Measurements from ENCODE around the gene ANGPTL8. TPM values are rescaled to one million over a fixed set of nuclear protein-coding genes. Genes with fewer than 3 reads are reported as not detected.
A peak's percentile ranks its signal among the peaks of the same experiment; 100 is the strongest.

Gene ANGPTL8
- total and polyA plus RNA-seq, 9 of the 15 experiments (the other 6 are each of a cell fraction or from before 2014, with no cell fraction given) = not detected

DNA sequence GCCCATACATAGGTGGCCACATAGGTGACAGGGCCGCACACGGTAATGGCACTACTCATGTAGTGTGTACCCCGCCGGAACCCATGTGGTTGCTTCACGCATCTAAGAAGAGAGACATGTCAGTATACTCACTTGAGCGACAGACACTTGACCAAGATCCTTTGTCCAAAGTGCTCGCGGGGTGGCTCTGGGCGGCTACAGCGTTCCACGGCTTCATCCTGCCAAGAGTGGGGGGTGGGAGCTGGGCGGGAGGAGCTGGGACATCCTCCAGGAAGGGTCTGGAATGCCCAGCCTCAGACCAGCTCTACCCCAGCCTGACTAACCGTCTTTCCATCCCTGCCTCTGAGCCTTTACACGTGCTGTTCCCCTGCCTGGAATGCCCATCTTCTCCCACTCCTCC lies 8.5 kb downstream of the ANGPTL8 start:
- no TSS peak for BruUV-seq (replicated peaks)

More for the DNA sequence above, 8.5 kb downstream of the ANGPTL8 start:
- DNase-seq (ENCODE audit: extremely low read depth in 1 of 4, low spot score in 3 of 4) (no peak), ATAC-seq (no peak), FAIRE-seq (no peak)
- Histone ChIP-seq H3K9me1 (ENCODE audit: control insufficient read depth, insufficient read depth, low read length) (no peaks in the 10 kb centered on the region), H2AFZ (ENCODE audit: low read depth, low read length) (no peak overlapping the region), H3K27ac (ENCODE audit: extremely low read depth, low read depth, low read length) (no peak overlapping the region), H3K4me3 (no peak overlapping the region), H3K9ac (ENCODE audit: insufficient read depth in 1 of 2, low read depth in 2 of 2, low read length in 2 of 2) (no peak overlapping the region), H3K4me1 (replicated peaks in 1 of 2; ENCODE audit: control insufficient read depth in 2 of 2, insufficient read depth in 2 of 2, low read length in 2 of 2) (peaks cover 0 to 12% of the 10 kb centered on the region in 2 experiments; a peak in 2 of 5 replicates), H3K27me3 (ENCODE audit: control insufficient read depth in 2 of 2, insufficient read depth in 2 of 2, low read length in 2 of 2) (no peaks in the 10 kb centered on the region), H3K79me2 (ENCODE audit: control insufficient read depth, insufficient read depth, low read length) (no peaks in the 10 kb centered on the region), H3K36me3 (ENCODE audit: control insufficient read depth, insufficient read depth, low read length) (peaks cover 23% of the 10 kb centered on the region; the same call in 2 of the 3 replicates), H3K4me2 (ENCODE audit: insufficient read depth, low read length) (no peak overlapping the region), H3K9me3 (replicated peaks; ENCODE audit: control insufficient read depth, insufficient read depth, low read depth, low read length) (no peaks in the 10 kb centered on the region), H4K20me1 (replicated peaks; ENCODE audit: control insufficient read depth, insufficient read depth, low read length) (no peaks in the 10 kb centered on the region)
- ChIA-PET POLR2A (interaction anchor here (0.7 kb wide), 1 partner anchor 123 kb away, joined by 3 read pairs; no protein-coding TSS in a partner anchor), CTCF (ENCODE audit: low intra/inter-chr PET ratio) (no interaction called here)
- TF ChIP-seq, protein P1, sequence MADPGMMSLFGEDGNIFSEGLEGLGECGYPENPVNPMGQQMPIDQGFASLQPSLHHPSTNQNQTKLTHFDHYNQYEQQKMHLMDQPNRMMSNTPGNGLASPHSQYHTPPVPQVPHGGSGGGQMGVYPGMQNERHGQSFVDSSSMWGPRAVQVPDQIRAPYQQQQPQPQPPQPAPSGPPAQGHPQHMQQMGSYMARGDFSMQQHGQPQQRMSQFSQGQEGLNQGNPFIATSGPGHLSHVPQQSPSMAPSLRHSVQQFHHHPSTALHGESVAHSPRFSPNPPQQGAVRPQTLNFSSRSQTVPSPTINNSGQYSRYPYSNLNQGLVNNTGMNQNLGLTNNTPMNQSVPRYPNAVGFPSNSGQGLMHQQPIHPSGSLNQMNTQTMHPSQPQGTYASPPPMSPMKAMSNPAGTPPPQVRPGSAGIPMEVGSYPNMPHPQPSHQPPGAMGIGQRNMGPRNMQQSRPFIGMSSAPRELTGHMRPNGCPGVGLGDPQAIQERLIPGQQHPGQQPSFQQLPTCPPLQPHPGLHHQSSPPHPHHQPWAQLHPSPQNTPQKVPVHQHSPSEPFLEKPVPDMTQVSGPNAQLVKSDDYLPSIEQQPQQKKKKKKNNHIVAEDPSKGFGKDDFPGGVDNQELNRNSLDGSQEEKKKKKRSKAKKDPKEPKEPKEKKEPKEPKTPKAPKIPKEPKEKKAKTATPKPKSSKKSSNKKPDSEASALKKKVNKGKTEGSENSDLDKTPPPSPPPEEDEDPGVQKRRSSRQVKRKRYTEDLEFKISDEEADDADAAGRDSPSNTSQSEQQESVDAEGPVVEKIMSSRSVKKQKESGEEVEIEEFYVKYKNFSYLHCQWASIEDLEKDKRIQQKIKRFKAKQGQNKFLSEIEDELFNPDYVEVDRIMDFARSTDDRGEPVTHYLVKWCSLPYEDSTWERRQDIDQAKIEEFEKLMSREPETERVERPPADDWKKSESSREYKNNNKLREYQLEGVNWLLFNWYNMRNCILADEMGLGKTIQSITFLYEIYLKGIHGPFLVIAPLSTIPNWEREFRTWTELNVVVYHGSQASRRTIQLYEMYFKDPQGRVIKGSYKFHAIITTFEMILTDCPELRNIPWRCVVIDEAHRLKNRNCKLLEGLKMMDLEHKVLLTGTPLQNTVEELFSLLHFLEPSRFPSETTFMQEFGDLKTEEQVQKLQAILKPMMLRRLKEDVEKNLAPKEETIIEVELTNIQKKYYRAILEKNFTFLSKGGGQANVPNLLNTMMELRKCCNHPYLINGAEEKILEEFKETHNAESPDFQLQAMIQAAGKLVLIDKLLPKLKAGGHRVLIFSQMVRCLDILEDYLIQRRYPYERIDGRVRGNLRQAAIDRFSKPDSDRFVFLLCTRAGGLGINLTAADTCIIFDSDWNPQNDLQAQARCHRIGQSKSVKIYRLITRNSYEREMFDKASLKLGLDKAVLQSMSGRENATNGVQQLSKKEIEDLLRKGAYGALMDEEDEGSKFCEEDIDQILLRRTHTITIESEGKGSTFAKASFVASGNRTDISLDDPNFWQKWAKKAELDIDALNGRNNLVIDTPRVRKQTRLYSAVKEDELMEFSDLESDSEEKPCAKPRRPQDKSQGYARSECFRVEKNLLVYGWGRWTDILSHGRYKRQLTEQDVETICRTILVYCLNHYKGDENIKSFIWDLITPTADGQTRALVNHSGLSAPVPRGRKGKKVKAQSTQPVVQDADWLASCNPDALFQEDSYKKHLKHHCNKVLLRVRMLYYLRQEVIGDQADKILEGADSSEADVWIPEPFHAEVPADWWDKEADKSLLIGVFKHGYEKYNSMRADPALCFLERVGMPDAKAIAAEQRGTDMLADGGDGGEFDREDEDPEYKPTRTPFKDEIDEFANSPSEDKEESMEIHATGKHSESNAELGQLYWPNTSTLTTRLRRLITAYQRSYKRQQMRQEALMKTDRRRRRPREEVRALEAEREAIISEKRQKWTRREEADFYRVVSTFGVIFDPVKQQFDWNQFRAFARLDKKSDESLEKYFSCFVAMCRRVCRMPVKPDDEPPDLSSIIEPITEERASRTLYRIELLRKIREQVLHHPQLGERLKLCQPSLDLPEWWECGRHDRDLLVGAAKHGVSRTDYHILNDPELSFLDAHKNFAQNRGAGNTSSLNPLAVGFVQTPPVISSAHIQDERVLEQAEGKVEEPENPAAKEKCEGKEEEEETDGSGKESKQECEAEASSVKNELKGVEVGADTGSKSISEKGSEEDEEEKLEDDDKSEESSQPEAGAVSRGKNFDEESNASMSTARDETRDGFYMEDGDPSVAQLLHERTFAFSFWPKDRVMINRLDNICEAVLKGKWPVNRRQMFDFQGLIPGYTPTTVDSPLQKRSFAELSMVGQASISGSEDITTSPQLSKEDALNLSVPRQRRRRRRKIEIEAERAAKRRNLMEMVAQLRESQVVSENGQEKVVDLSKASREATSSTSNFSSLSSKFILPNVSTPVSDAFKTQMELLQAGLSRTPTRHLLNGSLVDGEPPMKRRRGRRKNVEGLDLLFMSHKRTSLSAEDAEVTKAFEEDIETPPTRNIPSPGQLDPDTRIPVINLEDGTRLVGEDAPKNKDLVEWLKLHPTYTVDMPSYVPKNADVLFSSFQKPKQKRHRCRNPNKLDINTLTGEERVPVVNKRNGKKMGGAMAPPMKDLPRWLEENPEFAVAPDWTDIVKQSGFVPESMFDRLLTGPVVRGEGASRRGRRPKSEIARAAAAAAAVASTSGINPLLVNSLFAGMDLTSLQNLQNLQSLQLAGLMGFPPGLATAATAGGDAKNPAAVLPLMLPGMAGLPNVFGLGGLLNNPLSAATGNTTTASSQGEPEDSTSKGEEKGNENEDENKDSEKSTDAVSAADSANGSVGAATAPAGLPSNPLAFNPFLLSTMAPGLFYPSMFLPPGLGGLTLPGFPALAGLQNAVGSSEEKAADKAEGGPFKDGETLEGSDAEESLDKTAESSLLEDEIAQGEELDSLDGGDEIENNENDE (IDR thresholded peaks at IDR 0.05; ENCODE audit: low read depth, low read length) = no peak
- TF ChIP-seq, protein P2, sequence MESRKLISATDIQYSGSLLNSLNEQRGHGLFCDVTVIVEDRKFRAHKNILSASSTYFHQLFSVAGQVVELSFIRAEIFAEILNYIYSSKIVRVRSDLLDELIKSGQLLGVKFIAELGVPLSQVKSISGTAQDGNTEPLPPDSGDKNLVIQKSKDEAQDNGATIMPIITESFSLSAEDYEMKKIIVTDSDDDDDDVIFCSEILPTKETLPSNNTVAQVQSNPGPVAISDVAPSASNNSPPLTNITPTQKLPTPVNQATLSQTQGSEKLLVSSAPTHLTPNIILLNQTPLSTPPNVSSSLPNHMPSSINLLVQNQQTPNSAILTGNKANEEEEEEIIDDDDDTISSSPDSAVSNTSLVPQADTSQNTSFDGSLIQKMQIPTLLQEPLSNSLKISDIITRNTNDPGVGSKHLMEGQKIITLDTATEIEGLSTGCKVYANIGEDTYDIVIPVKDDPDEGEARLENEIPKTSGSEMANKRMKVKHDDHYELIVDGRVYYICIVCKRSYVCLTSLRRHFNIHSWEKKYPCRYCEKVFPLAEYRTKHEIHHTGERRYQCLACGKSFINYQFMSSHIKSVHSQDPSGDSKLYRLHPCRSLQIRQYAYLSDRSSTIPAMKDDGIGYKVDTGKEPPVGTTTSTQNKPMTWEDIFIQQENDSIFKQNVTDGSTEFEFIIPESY (CRISPR knock-in tag; IDR thresholded peaks at IDR 0.05) = peak; percentile 62; the same call in 1 of the 2 replicates
- TF ChIP-seq ZNF277 (CRISPR knock-in tag; IDR thresholded peaks at IDR 0.05; ENCODE audit: borderline replicate concordance) = no peak
- WGBS (ENCODE audit: insufficient coverage, low coverage, missing lambda C conversion rate) = 74% methylated on average over 14 of the region's 14 CpGs
- in situ Hi-C loops (cut with MboI) (no loop called here), intact Hi-C loops (cut with micrococcal nuclease) (no loop called here)

Measured in K562 (cell line).